Retina (tissue), 1 donor: ENCODE data around the gene PLCG2.
"Not testable (repeated sequence)": the region's sequence is repeated elsewhere in the genome, so short reads cannot be mapped to it uniquely, and the experiment has no call there.

ENCODE experiments used
- DNase-seq: peaks from one replicate; pipeline ENCODE4 v3.0.0-alpha.2; 2016

Gene PLCG2

DNA sequence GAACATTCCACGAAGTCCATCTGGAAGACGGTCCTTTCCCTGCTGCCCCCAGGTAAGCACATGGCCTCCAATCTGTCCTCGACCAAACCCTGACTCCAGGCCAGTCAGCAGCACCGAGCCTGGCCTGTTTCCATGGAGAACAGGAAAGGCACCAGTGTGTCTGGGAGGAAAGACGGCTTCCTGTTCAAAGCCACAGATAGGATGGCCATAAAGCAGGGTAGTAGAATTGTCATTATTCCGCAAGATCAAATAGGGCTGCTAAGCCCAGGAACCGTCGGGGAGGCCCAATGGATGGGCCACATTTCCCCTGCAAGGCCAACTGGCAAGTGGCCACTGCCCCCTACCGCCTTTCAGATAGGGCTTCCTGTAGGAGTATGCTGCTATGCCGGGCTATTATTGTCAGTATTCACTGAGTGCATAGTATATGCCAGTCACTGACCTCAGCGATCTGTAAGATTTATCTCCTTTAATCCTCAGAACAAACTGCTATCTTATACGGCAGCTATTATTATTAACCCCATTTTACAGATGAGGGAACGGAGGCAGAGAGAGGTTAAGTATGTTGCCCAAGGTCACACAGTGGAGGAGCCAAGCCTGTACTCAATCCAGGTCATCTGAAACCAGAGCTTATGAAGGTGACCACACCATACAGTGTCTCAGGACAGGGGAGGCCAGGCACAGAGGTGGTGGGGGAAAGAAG is 23.0 kb upstream of the PLCG2 start:
- DNase-seq = no peak

DNA sequence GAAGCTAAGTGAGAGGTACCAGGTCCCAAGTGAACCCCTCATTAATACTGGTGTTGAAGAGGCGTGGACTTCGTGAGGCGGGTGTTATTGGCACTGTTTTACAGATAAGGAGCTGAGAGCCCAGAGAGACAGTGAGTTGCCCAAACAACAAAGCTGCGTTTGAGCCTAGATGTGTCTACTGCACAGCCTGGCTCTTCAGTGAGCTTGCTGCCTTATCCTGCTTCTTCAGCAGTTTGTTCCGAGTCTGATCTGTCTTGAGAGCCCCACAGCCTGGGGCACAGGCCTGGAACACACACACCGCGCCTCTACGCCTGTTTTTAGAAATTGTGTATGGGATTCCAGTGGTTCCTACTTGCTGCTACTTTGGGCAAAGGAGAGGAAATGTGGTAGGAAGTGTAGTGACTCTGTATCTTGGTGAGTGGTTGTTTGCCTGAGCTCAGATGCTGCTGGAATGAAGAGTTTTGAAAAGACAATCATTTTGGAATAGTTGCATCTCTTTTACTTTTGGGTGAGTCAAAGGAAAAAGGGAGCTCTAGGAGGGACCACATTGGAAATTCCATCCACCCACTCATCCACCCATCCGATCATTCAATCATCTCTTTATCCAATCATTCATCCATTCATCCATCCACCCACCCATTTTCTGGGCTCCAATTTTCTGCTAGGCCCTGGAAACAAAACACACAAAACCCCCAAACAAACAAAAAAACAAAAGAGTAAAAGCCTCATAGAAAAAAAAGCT is 22.3 kb upstream of the PLCG2 start:
- no peak for DNase-seq

DNA sequence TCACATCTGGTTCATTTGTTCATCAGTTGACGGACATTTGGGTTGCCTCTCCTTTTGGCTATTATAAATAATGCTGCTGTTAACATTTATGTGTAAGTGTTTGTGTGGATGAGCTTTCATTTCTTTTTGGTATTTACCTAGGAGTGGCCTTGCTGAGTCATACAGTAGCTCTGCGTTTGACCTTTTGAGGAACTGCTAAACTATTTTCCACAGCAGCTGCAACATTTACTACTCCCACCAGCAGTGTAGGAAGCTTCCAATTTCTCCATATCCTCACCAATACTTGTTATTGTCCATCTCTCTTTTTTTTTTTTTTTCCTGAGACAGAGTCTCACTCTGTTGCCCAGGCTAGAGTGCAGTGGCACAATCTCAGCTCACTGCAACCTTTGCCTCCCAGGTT is 20.7 kb upstream of the PLCG2 start:
- no peak for DNase-seq

DNA sequence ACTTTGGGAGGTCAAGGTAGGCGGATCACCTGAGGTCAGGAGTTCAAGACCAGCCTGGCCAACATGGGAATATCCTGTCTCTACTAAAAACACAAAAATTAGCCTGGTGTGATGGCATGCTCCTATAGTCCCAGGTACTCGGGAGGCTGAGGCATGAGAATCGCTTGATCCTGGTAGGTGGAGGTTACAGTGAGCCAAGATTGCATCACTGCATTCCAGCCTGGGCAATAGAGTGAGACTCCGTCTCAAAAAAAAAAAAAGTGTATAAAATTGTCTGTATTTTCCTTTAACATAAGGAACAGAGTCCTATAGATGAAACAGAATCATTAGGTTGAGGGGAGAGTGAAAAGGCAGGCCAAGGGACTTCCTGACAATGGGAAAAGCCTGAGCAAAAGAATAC is 16.8 kb upstream of the PLCG2 start:
- not testable (repeated sequence) for DNase-seq

DNA sequence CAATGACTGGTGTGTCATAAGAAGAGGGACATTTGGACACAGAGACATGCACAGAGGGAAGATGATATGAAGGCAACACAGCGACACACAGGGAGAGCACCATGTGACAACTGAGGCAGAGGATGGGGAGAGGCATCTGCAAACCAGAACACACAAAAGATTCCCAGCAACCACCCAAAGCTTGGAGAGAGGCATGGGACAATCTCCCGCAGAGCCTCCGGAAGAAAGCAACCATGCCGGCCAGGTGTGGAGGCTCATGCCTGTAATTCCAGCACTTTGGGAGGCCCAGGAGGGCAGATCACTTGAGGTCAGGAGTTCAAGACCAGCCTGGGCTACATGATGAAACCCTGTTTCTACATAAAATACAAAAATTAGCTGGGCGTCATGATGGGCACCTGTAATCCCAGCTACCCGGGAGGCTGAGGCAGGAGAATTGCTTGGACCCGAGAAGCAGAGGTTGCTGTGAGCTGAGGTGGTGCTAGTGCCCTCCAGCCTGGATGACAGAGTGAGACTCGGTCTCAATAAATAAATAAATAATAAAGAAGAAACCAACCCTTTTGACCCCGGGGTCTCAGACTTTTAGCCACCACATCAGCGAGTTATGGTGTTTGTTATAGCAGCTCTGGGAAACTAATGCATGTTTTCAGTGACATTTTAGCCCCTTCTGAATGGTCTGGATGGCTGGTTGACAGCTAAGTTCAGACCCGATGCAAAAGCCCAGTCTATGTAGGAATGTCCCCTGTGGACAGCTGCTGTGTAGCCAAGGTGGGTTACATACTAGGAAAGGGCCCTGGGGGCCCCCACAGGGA is 13.8 kb upstream of the PLCG2 start:
- DNase-seq = no peak

DNA sequence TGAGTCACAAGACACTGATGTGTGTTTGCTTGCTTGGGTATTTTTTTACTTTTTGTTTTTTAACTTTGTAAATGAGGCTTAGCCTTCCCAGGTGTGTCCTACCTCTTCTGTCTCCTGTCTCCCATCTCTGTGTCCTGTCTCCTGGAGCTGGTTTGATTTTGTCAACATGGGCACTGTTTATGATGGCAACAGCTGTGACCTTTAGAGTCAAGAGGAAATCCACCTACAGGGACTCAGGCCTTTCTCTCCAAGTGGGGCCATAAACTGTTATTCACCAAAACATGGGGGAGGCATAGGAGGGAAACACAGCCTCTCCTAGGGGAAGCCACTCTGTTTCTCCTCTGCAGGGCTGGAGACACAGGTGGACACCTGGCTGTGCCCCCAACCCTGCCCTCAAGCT is 13.1 kb upstream of the PLCG2 start:
- no peak for DNase-seq

DNA sequence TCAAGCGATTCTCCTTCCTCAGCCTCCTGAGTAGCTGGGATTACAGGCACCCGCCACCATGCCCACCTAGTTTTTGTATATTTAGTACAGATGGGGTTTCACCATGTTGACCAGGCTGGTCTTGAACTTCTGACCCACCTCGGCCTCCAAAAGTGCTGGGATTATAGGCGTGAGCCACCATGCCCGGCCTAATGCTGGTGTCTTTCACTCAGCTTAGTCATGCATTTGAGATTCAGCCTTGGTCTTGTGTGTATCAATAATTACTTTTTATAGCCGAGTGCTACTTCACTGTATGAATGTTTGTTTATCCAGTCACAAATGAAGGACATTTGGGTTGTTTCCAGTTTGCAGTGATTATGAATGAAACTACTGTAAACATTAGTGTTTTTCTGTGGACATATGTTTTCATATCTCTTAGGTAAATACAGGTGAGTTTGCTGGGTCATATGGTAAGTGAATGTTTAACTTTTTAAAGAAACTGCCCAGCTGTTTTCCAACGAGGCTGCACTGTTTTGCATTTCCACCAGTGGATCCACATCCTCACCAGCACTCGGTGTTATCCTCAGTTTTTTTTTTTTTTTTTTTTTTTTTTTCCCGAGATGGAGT is 11.0 kb upstream of the PLCG2 start:
- no peak for DNase-seq

DNA sequence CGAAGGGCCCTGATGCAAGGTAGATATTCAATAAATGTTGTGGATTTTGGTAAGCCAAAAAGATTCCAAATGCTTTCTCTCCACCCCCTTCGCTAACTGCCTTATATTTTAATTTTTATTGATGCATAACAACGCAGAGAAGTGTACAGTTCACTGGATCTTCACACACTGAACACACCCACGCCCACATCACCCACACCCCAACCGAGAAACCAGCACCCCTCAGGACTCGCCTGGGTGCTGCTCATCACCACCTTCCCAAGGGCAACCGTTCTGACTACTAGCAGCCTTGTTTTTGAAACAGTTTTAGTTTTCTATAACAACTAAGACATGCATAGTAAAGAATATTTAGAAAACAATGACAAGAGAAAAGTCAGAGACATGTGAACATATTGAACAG is 9.1 kb upstream of the PLCG2 start:
- no peak for DNase-seq

DNA sequence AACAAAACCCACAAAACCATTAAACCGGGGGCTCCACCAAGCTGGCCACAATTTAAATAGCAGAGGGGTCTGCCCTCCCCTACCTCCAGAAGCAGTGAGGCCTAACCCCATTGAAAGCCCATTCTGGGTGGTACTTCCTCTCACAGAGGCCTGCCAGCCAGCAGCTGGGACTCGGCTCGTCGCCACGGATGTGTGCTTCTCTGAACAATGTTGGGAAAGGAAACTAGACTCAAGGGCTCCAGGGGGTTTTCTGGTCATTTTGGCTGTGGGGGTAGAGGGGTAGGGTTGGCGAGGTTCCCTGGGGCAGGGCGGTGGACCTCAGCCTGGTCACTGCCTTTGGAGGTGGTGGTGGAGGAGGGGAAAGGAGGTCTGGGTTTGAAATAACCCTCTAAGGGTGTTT is 4.7 kb upstream of the PLCG2 start:
- DNase-seq = no peak

DNA sequence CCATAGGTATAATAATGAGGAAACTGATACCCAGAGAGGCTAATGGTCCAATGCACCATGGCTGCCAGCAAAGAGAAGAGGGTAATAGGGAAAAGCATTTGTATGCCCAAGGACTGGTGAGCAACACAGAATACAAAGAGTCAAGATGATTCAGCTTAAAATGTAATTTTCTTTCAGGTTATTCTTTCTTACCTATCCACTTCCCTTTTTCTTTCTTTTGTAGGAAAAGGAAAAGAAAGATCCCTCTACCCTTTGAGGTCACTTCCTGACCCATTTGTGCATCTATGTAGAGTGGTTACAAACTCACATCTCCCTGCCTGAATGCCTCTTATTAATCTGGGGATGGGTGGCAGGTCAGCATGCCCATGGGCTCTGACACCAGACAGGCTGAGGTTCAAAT is 3.5 kb upstream of the PLCG2 start:
- DNase-seq = no peak

DNA sequence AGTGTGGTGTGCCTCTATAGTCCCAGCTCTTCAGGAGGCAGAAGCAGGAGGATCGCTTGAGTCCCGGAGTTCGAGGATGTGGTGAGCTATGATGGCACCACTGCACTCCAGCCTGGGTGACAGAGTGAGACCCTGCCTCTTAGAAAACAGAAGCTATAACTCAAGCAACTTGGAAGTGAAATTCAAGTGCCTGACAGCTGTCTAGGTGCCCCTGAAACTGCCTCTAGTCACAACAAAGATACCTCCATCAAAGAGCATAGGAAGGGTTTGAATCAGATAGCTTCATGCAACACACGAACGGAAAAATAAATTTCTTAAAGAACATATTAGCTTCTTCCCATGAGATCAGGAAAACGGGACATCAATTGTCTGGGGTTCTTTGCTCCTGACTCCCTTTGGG is 860 bp upstream of the PLCG2 start:
- DNase-seq = no peak

DNA sequence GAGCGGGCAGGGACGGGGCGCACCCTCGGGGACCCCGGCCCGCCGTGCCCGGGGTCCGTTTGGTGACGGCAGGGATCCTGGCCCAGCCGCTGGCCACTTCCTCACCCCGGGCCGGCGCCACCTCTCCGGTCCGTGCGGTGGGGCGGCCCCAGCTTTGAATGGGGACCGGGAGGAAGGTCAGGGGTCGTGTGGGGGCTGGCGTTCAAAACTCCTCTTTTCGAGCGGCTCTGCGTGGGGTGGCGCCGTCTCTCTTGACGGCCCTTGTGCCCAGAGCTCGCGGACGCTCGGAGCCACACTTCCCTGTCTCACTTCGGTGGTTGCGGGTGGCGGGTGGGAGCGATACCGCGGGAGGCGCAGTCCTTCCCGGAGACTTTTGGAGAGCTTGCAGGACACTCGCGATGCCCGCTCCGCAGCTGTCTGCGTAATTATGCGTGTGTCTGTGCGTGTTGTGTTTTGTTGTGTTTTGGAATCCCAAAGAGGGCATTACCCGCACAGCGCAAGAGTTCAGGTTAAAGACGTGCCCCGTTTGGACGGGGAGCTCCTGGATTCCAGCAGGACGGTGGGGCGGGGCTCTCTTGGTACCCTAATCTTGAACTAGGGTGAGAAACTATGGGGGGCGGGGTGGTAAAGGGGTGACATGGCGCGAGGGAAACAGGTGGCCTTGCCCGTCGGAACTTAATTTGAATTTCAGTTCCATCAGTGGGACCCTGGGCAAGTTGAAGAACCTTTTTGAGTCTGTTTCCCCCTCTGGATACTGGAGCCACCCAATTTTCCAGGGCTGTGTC is 637 bp downstream of the PLCG2 start:
- DNase-seq = peak; percentile 43

DNA sequence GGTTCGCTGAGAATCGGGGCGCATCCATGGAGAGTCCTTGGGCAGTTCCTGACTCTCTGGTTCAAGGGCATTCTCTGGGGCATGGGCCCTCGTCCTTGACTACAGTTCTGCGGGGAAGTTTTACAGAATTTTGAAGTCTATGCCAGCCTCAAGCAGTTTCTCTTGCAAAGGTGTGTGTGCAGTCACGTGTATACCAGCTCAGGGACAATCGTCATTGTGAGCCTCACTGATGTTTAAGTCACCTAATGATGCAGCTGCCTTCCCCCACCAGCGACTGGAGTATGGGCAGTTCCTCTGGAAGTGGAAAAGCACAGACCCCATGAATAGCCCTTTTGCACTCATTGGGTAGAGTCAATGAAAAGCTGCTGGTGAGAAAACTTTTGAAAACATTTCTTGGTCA is 1.3 kb downstream of the PLCG2 start:
- DNase-seq = no peak

DNA sequence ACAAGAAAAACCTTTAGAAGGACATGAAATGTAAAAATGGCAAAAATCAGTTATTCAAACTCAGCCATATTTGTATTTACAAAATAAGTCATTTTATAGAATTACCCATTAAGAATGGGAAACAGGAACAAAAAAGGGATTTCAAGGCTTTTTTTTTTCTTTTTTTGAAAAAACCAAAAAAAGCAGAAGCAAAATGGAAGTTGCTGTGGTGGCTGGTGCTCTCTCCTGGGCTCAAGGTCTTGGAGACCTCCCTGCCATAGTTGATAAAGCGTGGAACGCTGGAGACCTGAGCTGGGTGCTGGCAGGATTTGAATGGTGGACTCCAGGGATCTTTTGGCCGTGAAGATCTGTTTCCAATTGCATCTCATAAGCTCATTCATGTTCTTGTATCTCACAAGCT is 3.1 kb downstream of the PLCG2 start:
- no peak for DNase-seq

DNA sequence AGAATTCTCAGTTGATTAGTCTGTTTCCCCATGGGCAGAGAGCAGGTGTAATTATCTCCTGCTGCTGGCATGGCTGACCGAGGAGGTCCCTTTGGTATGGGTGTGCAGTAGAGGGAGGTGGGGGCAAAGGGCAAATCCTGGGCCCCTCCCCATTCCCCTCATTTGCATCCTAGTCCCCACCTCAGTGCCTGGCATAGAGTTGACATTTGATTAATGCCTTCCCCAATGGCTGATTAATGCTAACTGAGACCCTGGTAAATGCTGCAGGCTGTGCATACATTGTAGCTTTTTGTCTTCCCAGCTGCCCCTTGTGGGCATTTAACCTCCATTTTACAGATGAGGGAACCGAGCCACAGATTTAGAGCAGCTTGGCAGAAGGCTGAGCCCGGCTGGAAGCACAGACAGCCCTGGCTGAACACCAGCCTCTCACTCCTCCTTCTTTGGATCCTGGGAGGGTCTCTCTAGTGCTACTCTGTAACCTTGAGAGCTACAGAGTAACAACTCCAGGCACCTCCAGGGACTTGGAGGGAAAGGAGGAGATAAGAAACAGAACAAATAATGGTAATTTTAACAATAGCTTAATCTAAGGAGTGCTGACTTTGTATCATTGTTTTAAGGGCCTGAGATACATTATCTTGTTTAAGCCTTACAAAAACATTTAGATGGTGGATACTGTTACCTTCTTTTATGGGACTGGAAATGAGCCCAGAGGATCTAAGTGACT is 5.1 kb downstream of the PLCG2 start:
- DNase-seq = no peak

DNA sequence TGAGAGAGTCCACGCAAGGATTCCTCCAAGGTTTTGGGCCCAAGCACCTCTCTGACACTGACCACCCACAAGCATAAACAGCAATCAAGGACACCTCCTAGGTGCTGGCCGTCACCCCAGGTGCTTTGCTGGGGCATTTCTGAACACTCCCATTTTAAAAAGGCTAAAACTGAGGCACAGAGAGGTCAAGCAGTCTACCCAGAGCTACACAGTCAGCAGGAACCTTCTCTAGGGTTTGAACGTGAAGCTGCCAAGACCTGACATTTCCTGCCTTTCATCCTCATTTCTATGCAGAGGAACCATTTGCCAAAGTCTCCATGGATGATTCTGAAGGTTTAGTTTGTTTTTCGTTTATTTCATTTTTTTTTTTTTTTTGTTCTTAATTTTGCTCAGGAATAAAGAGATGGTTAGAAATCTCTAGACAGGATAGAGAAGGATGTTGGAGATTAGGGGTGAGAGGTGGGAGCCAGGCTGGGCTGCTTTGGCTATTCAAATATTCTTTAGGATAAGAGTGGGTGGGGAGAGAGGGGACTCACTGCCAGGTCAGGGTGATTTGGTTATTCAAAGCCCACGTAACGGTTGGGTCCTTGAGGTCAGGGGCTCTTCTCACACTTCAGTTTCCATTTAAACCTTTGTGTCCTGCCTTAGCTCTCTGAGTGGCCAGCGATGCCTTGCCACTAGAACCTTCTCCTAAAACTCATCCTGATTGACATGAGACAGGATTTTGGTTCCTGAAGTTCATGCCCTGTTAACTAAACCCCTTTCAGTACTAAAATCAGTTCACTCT is 6.2 kb downstream of the PLCG2 start:
- DNase-seq = no peak

DNA sequence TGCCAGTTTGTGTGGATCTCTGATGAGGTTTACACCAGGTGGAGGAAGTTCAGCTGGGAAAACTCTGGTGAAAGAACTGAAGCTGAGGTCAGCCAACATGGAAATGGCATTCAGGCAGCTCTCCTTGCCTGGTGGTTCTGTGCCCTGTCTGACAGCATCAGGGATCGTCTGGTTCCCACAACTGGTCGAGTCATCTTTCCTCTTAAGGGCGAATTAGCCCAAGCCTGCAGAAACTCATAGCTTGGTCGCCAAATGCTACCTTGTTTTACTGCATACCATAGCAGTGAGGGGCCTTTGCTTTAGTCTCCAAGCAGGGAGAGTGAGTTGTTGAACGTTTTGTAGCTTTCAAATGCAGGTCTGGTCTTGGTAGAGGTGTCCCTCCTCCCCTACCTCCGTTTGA is 7.2 kb downstream of the PLCG2 start:
- no peak for DNase-seq

DNA sequence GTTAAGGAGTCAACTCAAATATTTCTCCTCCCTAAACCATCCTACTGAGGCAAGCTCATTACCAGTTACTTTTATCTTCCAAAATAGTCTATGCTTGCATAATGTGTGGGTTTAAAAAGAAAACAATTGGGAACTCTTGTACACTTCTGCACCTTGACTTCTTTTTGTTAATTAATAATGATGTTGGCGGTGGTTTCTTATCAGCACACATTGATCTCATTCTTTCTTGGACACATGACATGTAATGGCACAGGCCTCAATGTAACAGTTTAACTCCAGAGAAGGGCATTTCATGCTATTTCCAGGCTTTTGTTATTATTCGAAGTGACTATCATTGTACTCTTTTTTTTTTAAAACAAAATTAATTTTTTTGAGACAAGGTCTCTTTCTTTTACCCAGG is 7.8 kb downstream of the PLCG2 start:
- no peak for DNase-seq

DNA sequence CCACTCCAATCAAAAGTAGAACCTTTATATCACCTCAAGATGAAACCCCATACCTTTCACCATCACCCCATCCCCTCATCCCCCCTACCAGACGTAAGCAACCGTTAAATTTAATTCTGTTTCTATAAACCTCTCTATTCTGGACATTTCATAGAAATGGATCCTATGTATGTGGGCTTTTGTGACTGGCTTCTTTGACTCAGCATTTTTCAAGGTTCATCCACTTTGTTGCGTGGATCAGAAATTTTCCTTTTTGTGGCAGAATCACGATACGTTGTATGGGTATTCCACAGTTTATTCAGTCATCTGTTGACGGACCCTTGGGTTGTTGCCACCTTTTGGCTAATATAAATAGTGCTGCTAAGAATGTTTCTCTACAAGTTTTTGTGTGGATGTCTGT is 8.6 kb downstream of the PLCG2 start:
- no peak for DNase-seq

DNA sequence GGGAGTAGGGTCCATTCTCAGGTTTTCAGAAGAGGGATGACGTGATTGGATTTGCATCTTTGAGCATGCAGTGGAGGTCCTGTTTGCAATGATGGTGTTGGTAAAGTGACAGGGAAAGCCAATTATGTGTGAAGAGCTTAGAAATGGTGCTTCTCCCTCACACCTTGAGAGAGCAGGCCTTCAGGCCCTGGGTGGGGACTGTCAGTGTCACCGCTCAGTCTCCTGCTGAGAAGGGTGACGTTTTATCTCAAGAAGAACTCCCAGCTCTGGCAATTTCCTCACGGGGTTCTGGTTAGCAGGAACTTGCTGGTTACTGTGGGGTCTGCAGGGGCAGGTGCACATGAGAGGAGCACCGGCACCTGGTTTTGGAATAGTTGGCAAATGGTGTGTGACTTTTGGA is 11.2 kb downstream of the PLCG2 start:
- no peak for DNase-seq

DNA sequence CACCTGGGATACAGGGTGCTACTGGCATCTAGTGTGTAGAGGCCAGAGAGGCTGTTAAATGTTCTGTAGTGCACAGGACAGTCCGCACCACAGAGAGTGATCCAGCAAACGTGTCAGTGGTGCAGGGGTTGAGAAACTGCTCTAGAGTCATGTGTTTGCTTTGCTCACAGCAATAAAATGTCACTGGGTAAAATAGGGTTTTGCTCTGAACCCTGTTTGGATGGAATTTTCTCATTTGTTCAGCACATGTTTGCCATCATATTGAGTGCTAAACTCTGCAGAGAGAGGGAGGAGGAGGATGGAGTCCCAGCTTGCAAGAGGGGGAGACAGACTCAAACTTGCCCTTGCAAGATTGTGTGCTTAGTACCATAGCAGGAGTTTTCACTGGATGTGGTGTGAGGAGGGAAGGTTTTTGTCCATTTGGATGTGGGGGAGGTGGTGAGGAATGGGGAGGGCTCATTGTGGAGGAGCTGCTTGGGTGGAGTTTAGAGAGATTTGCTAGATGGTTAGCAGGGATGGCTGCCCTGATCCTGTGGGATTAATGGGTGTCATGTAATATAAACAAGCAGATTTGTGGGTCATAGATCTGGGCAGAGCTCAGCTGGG is 11.8 kb downstream of the PLCG2 start:
- DNase-seq = no peak
